HG03565 (cell line): ENCODE measurements around the gene KCNH5.

Experiments
- ATAC-seq: cut with Tn5 transposase; IDR thresholded peaks from one replicate; pipeline ENCODE4 v1.9.1; 2021; ENCODE audit warnings: mild to moderate bottlenecking, moderate library complexity; ENCODE audit not compliant: unreplicated experiment

Gene KCNH5, protein sequence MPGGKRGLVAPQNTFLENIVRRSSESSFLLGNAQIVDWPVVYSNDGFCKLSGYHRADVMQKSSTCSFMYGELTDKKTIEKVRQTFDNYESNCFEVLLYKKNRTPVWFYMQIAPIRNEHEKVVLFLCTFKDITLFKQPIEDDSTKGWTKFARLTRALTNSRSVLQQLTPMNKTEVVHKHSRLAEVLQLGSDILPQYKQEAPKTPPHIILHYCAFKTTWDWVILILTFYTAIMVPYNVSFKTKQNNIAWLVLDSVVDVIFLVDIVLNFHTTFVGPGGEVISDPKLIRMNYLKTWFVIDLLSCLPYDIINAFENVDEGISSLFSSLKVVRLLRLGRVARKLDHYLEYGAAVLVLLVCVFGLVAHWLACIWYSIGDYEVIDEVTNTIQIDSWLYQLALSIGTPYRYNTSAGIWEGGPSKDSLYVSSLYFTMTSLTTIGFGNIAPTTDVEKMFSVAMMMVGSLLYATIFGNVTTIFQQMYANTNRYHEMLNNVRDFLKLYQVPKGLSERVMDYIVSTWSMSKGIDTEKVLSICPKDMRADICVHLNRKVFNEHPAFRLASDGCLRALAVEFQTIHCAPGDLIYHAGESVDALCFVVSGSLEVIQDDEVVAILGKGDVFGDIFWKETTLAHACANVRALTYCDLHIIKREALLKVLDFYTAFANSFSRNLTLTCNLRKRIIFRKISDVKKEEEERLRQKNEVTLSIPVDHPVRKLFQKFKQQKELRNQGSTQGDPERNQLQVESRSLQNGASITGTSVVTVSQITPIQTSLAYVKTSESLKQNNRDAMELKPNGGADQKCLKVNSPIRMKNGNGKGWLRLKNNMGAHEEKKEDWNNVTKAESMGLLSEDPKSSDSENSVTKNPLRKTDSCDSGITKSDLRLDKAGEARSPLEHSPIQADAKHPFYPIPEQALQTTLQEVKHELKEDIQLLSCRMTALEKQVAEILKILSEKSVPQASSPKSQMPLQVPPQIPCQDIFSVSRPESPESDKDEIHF

GRCh38 chr14:63045234-63045611 is at the start of gene KCNH5:
Gene KCNH5 (minus strand): TSS chr14:63045458. CDS start chr14:63045186, 272 bp downstream.
- no peak for ATAC-seq

DNA sequence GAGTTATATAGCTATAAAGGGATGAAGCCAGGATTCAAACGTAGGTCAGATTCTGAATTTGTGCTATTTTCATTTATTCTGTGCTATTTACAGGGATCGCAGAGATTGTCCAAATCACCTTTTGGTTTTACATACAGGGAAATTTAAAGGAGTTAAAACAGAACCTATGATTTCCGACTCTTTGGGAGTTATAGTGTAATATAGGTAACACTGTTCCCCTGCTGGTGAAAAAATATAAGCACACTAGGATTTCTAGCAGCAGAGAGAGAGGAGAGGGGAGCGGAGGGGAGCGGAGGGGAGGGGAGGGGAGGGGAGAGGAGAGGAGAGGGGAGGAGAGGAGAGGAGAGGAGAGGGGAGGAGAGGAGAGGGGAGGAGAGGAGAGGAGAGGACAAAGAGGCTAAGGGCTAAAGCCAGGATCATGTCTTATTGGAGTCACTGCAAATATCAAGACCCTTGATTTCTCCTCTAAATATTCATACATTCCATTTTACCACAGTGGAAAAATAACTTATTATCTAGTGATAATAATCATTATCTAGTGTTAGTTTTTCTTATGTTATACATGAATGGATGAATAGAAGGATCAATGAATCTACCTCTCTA is 46.2 kb upstream of the KCNH5 start:
- no peak for ATAC-seq

- ATAC-seq, result no peak
Measured at GRCh38 chr14:63088865-63089264, 43.6 kb upstream of the KCNH5 start.

DNA sequence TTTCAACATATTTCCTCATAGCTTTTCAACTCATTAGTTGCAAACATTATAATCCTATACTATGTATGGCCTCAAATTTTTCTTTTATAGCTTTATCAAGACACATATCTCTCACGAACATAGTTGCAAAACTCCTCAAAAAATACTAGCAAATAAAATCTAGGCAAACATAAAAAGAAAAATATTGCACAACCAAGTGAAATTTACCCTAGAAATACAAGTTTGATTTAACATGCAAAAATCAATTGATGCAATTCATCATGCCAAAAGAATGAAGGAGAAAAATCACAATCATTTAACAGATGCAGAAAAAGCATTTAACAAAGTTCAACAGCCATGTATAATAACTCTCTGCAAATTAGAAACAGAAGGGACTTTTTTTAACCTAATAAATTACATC is 33.3 kb upstream of the KCNH5 start:
- no peak for ATAC-seq

- ATAC-seq, result no peak
Measured at GRCh38 chr14:63076488-63076887, 31.2 kb upstream of the KCNH5 start.

DNA sequence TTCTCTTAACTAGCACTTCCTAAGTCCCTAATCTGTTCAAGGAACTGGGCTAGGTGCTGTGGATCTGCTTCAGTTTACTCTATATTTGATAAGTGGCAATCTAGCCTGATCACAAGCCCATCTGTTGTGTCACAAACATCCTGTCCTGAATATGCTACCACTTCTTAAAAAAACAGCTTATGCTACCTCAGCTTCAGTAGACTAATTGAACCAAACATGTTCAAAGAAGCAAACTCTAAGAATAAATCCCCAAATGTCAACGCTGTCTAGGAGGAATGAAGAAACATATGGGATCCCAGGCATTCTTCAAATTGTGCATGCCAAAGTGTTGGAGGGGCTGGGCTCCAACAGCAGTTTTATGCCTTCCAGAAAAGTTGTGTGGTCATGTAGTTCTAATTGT is 10.4 kb upstream of the KCNH5 start:
- ATAC-seq, result no peak

DNA sequence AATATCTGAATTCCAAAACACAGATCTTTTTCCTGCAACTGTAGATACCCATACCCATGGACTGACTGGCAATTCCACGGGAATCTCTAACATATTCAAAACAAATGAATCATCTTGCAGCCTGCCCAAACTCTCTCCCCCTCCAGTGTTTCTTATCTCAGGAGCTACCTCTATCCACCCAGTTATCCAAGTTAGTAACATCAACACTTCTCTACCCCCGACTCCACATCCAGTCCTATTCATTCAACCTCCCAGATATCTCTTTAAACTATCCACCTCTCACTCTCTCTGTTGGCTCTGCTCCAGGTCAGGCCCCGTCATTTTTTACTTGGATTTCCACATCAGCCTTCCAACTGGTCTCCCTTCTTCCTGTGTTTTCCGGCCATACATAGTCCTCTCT is 6.7 kb upstream of the KCNH5 start:
- ATAC-seq, result no peak

DNA sequence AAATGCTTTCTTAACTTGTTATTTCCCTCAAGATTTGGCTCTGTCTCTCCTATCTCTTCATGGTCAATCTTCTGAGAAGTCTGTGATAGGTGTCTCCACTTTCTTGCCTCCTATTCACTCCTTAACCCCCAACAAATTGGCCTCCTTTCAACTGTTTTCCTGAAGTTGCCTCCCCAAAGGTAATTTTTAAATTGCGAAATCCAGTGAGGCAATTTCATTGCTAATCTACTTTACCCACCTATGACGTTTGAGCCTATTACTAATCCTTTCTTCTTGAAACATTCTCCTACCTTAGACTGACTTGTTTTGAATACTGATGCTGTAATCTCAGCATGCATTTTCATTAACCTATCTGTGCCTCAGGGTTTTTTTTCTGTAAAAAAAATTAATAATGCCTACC is 6.0 kb upstream of the KCNH5 start:
- no peak for ATAC-seq

GRCh38 chr14:63050694-63051093 is 5.4 kb upstream of the KCNH5 start:
- ATAC-seq, result no peak

DNA sequence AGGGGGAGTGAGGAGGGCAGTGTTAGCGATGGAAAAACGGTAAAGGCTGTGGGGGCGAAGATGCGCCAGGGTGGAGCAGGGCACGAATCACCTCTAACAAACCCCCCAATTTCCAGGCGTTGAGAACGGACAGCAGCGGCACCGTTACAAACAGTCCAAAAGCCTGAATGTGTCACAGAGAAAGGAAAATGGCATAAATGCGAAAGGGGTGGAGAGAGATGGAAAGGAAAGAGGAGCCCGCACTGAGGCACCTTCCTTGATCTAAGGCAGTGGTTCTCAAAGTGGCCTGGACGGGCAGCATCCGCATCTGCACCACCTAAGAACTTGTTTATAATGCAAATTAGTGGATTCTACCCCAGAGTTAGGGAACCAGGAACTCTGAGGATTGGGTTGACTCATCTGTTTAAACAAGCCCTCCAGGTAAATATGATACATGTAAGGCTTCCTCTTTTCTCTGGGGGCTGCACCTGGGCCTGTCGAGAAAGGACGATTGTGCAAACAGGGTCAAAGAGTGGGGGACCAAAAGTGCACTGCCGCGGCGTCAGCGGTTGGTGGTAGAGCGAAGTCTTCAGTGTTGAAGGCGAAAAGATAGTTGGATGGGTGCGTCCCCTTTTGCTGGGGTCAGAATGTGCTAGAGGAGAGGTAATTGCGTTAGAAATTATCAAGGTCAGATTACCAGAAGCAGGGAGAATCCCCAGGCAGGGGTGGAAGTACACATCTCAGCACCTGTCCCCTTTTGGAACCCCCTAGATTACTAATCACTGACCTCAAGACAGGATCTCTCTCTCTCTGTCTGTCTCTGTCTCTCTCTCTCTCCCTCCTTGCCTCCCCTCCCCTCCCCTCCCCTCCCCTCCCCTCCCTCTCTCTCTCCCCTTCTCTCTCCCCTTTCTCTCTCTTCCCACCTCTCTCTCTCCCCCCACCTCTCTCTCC is 1.3 kb upstream of the KCNH5 start:
- ATAC-seq, result no peak

DNA sequence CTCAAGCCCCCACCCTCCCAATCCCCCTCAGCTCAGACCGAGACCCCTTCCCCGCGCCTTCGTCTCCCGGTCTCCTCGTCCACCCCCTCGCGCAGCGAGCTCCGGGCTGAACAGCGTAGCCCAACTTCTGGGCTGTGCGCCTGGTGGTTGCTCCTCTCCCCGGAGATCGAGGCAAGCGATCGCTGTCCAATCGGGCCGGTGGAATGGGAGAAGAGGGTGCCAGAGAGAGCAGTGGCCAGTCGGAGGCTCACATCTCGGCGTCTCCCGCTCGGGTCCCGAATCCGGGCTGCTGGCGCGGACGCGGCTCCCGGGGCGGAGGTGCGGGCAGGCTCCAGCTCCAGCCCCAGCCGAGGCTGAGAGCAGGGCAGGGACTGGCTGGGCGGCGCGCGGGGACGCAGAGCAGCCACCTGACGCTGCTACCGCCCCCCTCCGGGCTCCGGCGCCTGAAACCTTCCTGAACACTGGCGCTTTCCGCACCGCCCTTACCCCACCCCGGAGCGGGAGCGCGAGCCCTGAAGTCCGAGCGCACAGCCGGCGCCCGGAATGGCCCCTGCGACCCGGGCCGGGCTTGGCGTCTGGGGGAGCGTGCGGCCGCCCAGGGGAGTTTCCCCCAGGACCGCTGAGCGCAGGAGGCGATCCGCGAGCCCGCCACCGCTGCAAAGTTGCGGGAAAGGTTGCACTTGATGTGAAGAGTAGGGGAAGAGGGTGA is 508 bp upstream of the KCNH5 start:
- ATAC-seq, result no peak

- ATAC-seq, result no peak
Measured at GRCh38 chr14:63039866-63040265, 5.4 kb downstream of the KCNH5 start.

DNA sequence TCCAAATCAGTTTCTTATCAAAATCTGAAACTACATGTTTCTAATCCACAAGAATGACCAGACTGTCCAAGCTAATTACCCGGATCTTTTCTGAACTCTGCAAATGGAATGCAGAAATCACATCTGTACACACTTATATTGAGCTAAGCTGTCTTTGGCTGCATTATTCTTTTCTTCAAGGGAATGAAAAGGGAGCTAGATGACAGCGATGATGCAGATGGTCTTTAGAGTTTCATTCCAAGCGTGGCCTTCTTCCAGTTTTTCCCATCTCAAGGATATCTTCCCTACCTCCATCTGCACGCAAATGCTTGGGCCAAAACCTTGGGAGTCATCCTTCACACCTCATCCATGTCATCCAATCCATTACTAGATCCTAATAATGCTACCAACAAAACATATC is 12.6 kb downstream of the KCNH5 start:
- ATAC-seq, result no peak

- no peak for ATAC-seq
Measured at GRCh38 chr14:63032076-63032475, 13.2 kb downstream of the KCNH5 start.

GRCh38 chr14:63030113-63030512 is 15.1 kb downstream of the KCNH5 start:
- no peak for ATAC-seq

- no peak for ATAC-seq
Measured at GRCh38 chr14:63027719-63028118, 17.5 kb downstream of the KCNH5 start.

DNA sequence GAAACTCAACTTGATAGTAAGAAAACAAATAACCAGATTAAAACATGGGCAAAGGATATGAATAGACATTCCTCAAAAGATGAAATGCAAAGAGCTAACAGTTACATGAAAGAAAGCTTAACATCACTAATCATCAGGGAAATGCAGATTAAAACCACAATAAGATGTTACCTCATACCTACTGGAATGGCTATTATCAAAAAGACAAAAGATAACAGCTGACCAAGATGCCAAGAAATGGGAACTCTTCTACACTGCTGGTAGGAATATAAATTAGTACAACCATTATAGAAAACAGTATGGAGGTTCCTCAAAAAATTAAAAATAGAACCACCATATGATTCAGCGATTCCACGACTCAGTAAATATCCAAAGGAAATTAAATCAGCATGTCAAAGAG is 18.8 kb downstream of the KCNH5 start:
- ATAC-seq, result no peak

- ATAC-seq, result no peak
Measured at GRCh38 chr14:63014621-63015020, 30.6 kb downstream of the KCNH5 start.

DNA sequence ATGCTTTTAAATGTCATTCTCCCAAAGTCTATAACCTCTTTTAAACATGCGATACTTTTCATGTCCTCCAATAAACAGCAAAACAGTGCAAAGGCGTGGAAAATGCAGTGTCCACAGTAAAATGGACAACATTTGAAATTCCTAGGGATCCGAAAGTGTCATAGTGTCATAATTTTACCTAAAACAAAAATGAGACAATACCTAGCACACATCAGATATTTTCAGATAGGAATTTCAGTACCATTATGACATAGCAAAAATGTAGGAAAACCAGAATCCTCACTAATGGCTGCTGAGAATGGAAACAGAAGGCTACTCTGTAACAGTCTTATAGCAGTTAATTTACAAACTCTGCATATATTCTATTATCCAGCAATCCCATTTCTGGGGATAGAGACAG is 33.1 kb downstream of the KCNH5 start:
- ATAC-seq, result no peak

- ATAC-seq, result no peak
Measured at GRCh38 chr14:63011623-63012022, 33.6 kb downstream of the KCNH5 start.
